Smooth muscle cell (in vitro differentiated cells): ENCODE data around the gene CUL3. TPM values are rescaled to one million over a fixed set of nuclear protein-coding genes. Genes with fewer than 3 reads are reported as not detected.

Experiments used
- DNase-seq: peaks from one replicate; lab custom pipeline; 2025; ENCODE audit not compliant: unreplicated experiment; lab: John Stamatoyannopoulos, UW
- H2AFZ ChIP-seq: fragments of 200-600 bp; sonication (generic); 2 replicates; pipeline ENCODE4 v1.6.0; 2016; ENCODE audit warnings: antibody characterized with exemption, low read depth, mild to moderate bottlenecking
- H3F3A ChIP-seq: fragments of 200-600 bp; sonication (generic); 2 replicates; pipeline ENCODE4 v1.6.0; 2017; ENCODE audit warnings: antibody characterized with exemption, low read depth
- H3K27ac ChIP-seq: fragments of 200-600 bp; sonication (generic); 2 replicates; pipeline ENCODE4 v1.5.1; 2016; ENCODE audit warnings: low read depth, mild to moderate bottlenecking
- H3K27me3 ChIP-seq: fragments of 200-600 bp; sonication (generic); 2 replicates; pipeline ENCODE4 v1.6.1; 2016; ENCODE audit warnings: low read depth, mild to moderate bottlenecking
- H3K36me3 ChIP-seq: fragments of 200-600 bp; sonication (generic); 2 replicates; pipeline ENCODE4 v1.5.1; 2016; ENCODE audit warnings: low read depth
- H3K4me1 ChIP-seq: fragments of 200-600 bp; sonication (generic); 2 replicates; pipeline ENCODE4 v1.5.1; 2016; ENCODE audit warnings: low read depth
- H3K4me2 ChIP-seq: fragments of 200-600 bp; sonication (generic); 2 replicates; pipeline ENCODE4 v1.6.0; 2016; ENCODE audit warnings: mild to moderate bottlenecking
- H3K4me3 ChIP-seq: fragments of 200-600 bp; sonication (generic); 2 replicates; pipeline ENCODE4 v1.5.1; 2016; ENCODE audit warnings: mild to moderate bottlenecking
- H3K79me2 ChIP-seq: fragments of 200-600 bp; sonication (generic); 2 replicates; pipeline ENCODE4 v1.6.0; 2016; ENCODE audit warnings: low read depth, mild to moderate bottlenecking
- H3K9ac ChIP-seq: fragments of 200-600 bp; sonication (generic); 2 replicates; pipeline ENCODE4 v1.6.0; 2016; ENCODE audit warnings: low read depth
- H3K9me3 ChIP-seq: fragments of 200-600 bp; sonication (generic); replicated peaks from 2 replicates; pipeline ENCODE4 v1.5.1; 2016; ENCODE audit warnings: low read depth
- H4K20me1 ChIP-seq: fragments of 200-600 bp; sonication (generic); 2 replicates; pipeline ENCODE4 v1.6.0; 2016; ENCODE audit warnings: low read depth
- WGBS: methylation state at CpG from one replicate; pipeline ENCODE4 v1.1.7; 2016; ENCODE audit warnings: low lambda C conversion rate; 5-methylcytosine and 5-hydroxymethylcytosine counted together
- polyA plus RNA-seq: library from polyadenylated mRNA; unstranded; fragments of >200 nt; fragmentation: Nextera tagmentation; extraction: Ambion mirVana; gene quantifications from 2 replicates; pipeline ENCODE4 v1.2.1, GENCODE V29; 2016
- total RNA-seq: library from RNA; depleted of rRNA; stranded (reverse); fragments of >200 nt; gene quantifications from 2 replicates; pipeline ENCODE4 v1.2.3, GENCODE V29; 2014
- TF ChIP-seq, protein P1 (sequence below): fragments of 200-600 bp; sonication (generic); IDR thresholded peaks from 2 replicates; pipeline ENCODE4 v1.5.1; 2017; ENCODE audit warnings: borderline replicate concordance, mild to moderate bottlenecking, antibody characterized with exemption; ENCODE audit not compliant: insufficient read depth, poor library complexity, severe bottlenecking

The CUL3 gene
- total and polyA plus RNA-seq, 2 experiments from 2014 or later, result 65.8 to 109 TPM

DNA sequence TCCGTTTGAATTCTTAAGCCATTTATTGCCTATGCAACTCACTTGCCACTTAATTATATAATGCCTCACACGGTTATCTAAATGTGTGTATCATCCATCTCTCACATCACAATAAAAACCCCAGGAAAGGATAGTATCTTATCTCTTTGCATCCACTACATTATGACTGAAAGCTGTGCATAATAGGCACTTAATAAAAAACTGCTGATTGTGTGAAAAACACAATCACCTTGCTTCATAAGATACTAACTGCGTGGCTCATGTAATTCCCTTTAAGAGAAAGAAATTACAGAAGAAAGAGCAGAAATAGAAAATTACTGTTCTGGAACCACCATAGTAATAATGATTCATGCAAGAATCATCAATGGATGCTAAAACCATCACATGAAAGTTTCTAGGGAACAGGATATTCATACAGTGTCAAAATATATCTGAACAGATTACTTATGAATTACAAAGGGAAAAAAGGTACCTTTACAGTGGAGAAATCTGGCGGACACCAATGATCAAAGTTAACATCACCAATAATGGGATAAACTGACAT is 29.3 kb downstream of the CUL3 start:
- Histone ChIP-seq H3K9ac (no peak overlapping the region), H3K27me3 (no peaks in the 10 kb centered on the region), H3K79me2 (peaks cover 95% of the 10 kb centered on the region), H4K20me1 (peaks cover 93% of the 10 kb centered on the region), H3K4me2 (no peak overlapping the region), H3K36me3 (peaks cover 7% of the 10 kb centered on the region), H2AFZ (no peak overlapping the region), H3K9me3 (no peaks in the 10 kb centered on the region), H3K4me1 (no peaks in the 10 kb centered on the region), H3K27ac (no peak overlapping the region), H3K4me3 (no peak overlapping the region), H3F3A (no peaks in the 10 kb centered on the region)
- no peak for DNase-seq
- TF ChIP-seq, protein P1, sequence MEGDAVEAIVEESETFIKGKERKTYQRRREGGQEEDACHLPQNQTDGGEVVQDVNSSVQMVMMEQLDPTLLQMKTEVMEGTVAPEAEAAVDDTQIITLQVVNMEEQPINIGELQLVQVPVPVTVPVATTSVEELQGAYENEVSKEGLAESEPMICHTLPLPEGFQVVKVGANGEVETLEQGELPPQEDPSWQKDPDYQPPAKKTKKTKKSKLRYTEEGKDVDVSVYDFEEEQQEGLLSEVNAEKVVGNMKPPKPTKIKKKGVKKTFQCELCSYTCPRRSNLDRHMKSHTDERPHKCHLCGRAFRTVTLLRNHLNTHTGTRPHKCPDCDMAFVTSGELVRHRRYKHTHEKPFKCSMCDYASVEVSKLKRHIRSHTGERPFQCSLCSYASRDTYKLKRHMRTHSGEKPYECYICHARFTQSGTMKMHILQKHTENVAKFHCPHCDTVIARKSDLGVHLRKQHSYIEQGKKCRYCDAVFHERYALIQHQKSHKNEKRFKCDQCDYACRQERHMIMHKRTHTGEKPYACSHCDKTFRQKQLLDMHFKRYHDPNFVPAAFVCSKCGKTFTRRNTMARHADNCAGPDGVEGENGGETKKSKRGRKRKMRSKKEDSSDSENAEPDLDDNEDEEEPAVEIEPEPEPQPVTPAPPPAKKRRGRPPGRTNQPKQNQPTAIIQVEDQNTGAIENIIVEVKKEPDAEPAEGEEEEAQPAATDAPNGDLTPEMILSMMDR, result no peak
- 90% methylated on average over 4 of the region's 4 CpGs for WGBS

DNA sequence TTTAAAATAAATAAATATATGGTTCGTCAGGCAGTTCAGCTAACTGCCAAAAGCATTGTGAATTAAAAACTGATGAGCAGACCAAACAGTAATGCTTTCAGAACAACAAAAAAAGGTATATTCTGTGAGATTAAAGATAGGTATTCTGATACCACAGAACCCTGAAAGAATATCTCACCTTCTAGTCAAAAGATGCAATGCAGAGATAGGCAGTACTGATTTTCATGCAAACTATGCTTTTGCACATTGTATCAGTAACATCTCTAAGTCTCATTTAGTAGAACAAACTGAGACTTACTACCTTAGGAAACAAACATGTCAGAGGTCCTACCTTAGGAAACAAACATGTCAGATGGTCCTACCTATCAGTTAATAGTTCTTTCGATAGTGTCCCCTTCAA is 32.4 kb downstream of the CUL3 start:
- no peak overlapping the region for H3K4me2 ChIP-seq
- H4K20me1 ChIP-seq, result peaks cover 93% of the 10 kb centered on the region
- H3K4me1 ChIP-seq, result peaks cover 8% of the 10 kb centered on the region
- H2AFZ ChIP-seq, result no peak overlapping the region
- TF ChIP-seq, protein P1, result no peak
- no peak overlapping the region for H3K4me3 ChIP-seq
- peaks cover 95% of the 10 kb centered on the region for H3K79me2 ChIP-seq
- WGBS, result 96% methylated on average over 2 of the region's 2 CpGs
- H3K9ac ChIP-seq, result no peak overlapping the region
- no peaks in the 10 kb centered on the region for H3F3A ChIP-seq
- H3K27me3 ChIP-seq, result no peaks in the 10 kb centered on the region
- H3K9me3 ChIP-seq, result no peaks in the 10 kb centered on the region
- DNase-seq, result no peak
- no peak overlapping the region for H3K27ac ChIP-seq
- H3K36me3 ChIP-seq, result peaks cover 7% of the 10 kb centered on the region

DNA sequence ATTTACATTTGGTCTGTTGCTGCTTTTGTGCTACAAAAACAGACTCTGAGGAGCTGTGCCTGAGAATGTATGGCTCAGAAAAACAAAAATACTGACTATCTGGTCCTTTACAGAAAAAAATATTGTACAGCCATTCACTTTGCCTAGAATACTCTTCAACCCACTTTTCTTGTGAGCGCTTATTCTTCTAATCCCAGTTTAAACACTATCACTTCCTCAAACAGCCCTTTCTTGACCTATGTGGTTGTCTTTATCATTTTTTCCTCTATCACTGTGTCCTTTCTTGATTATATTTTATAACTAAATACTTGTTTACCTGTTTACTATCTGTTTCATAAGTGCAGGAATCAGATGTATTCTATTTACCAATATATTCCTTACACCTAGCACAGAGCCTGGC is 33.5 kb downstream of the CUL3 start:
- DNase-seq, result no peak
- no peaks in the 10 kb centered on the region for H3F3A ChIP-seq
- H3K79me2 ChIP-seq, result peaks cover 95% of the 10 kb centered on the region
- H3K27ac ChIP-seq, result no peak overlapping the region
- H3K36me3 ChIP-seq, result no peaks in the 10 kb centered on the region
- H3K9me3 ChIP-seq, result no peaks in the 10 kb centered on the region
- H3K9ac ChIP-seq, result no peak overlapping the region
- no peak overlapping the region for H3K4me3 ChIP-seq
- peaks cover 93% of the 10 kb centered on the region for H4K20me1 ChIP-seq
- peaks cover 8% of the 10 kb centered on the region for H3K4me1 ChIP-seq
- 93% methylated on average over 1 of the region's 1 CpG for whole genome bisulfite sequencing
- H3K27me3 ChIP-seq, result no peaks in the 10 kb centered on the region
- no peak overlapping the region for H2AFZ ChIP-seq
- no peak overlapping the region for H3K4me2 ChIP-seq
- TF ChIP-seq, protein P1, result no peak

DNA sequence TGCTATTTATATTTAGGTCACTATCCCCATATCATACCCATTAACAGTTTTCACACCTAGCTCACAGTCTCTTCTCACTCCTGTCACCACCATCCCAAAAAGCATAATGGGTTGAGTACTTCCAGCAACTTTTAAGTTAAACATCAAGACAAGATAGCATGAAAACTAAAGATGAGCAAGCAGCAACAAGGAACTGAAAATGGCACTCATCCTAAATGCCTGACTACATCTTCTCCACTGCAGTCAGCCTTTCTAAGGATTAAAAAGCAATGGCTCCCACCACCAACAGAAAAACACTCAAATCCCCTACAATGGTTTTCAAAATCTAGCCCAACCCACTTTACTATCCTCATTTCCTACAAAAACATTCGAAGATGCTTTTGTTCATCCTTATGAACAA is 38.2 kb downstream of the CUL3 start:
- no peak overlapping the region for H3K9ac ChIP-seq
- H3K27ac ChIP-seq, result no peak overlapping the region
- peaks cover 92% of the 10 kb centered on the region for H4K20me1 ChIP-seq
- 97% methylated on average over 1 of the region's 1 CpG for WGBS
- TF ChIP-seq, protein P1, result no peak
- no peaks in the 10 kb centered on the region for H3K27me3 ChIP-seq
- H3F3A ChIP-seq, result no peaks in the 10 kb centered on the region
- DNase-seq, result no peak
- H3K79me2 ChIP-seq, result peaks cover 97% of the 10 kb centered on the region
- H3K4me3 ChIP-seq, result no peak overlapping the region
- peaks cover 2% of the 10 kb centered on the region for H3K36me3 ChIP-seq
- H3K4me1 ChIP-seq, result peaks cover 12% of the 10 kb centered on the region
- no peak overlapping the region for H2AFZ ChIP-seq
- H3K4me2 ChIP-seq, result no peak overlapping the region
- no peaks in the 10 kb centered on the region for H3K9me3 ChIP-seq
